Ovary (tissue), 9 donors: ENCODE data around the gene PPP6R1. TPM values are rescaled to one million over a fixed set of nuclear protein-coding genes. Genes with fewer than 3 reads are reported as not detected.

Source experiments
- DNase-seq, 5 donors: peaks; one replicate each; pipeline ENCODE4 v3.0.0-alpha.2; 2019 to 2020
- H3K27ac ChIP-seq, 2 donors: fragments of 200-600 bp; one replicate each; pipeline versions ENCODE4 v1.5.1 to v1.8.0; 2019 to 2022
- H3K27me3 ChIP-seq: fragments of 200-600 bp; one replicate; pipeline ENCODE4 v1.8.0; 2022
- H3K36me3 ChIP-seq: fragments of 200-600 bp; sonication (generic); one replicate; pipeline ENCODE4 v1.5.1; 2019
- H3K4me1 ChIP-seq: one replicate; pipeline ENCODE4 v1.8.1; 2013; ENCODE audit warnings: mild to moderate bottlenecking, moderate library complexity; ENCODE audit not compliant: insufficient read depth
- H3K4me3 ChIP-seq: fragments of 200-600 bp; sonication (generic); one replicate; pipeline ENCODE4 v1.5.1; 2017
- H3K9me3 ChIP-seq, 2 donors: fragments of 200-600 bp in 1 of 2; sonication (generic) in 1 of 2; one replicate each; pipeline versions ENCODE4 v1.5.1 to v1.8.1; 2013 to 2019; ENCODE audit warnings: mild to moderate bottlenecking in 1 of 2, moderate library complexity in 1 of 2
- CTCF ChIP-seq, 3 donors: fragments of 450-650 bp in 2 of 3; fragments of 200-600 bp in 1 of 3; IDR thresholded peaks; one replicate each; pipeline versions ENCODE4 v1.5.1 to v1.8.0; 2016 to 2022; ENCODE audit warnings: antibody characterized with exemption in 3 of 3, mild to moderate bottlenecking in 1 of 3
- EP300 ChIP-seq: sonication (generic); formaldehyde crosslinking; IDR thresholded peaks from one replicate; pipeline ENCODE4 v1.6.1; 2017; ENCODE audit warnings: antibody characterized with exemption
- POLR2A ChIP-seq: fragments of 450-650 bp; IDR thresholded peaks from one replicate; pipeline ENCODE4 v1.6.1; 2017; ENCODE audit warnings: antibody characterized with exemption, mild to moderate bottlenecking, moderate library complexity
- WGBS, 3 donors: extraction: QIAGEN DNeasy Blood & Tissue Kit in 1 of 3; methylation state at CpG; one replicate each; pipeline versions ENCODE4 v1.1.5 to v1.1.7; 2013 to 2017; 5-methylcytosine and 5-hydroxymethylcytosine counted together
- intact Hi-C, 4 donors: fragments of 100-400 bp; cut with DNase I; formaldehyde crosslinking; loops; one replicate each; pipeline versions ENCODE4 v1.11.0 to v1.15.1; 2022 to 2023
- polyA plus RNA-seq, 2 donors: library from polyadenylated mRNA; stranded (reverse); fragments of 200-250 nt in 1 of 2; fragments of 350-450 nt in 1 of 2; fragmentation: Illumina TruSeq in 1 of 2; extraction: RNeasy Lipid Tissue Mini Kit (QIAGEN cat#74804) in 1 of 2; gene quantifications; one replicate each; pipeline ENCODE4 v1.2.3, GENCODE V29; 2013 to 2014
- total RNA-seq, 7 donors: library from RNA; depleted of rRNA in 2 of 7; stranded (reverse); fragments of >200 nt in 2 of 7; fragmentation: NEBNext Ultra II Directional in 3 of 7; extraction: Animal tissue kit (Norgen Biotek cat#: 25700) in 3 of 7; gene quantifications; one replicate each; pipeline versions ENCODE4 v1.1.0 to v1.2.4, GENCODE V29; 2016 to 2023
- donor health status: DM: no; HTN: no; CAD: no; lungs with moderate emphysema.
- donor health status: DM: no; HTN: no; CAD: no.
- donor health status: Bipolar disorder and iron deficiency.
- donor health status: DM: yes; HTN: yes; CAD: no.
- donor health status: DM: no; HTN: no; CAD: no.
- donor health status: DM: yes; HTN: yes; CAD: no.

Gene PPP6R1
- total and polyA plus RNA-seq, 9 donors = 14.1 to 52.2 (median 42.9) TPM

- H3K36me3 ChIP-seq = no peaks in the 10 kb centered on the region
- H3K4me1 ChIP-seq = no peaks in the 10 kb centered on the region
- intact Hi-C loops = no loop called here
- H3K4me3 ChIP-seq = no peak overlapping the region
- no peaks in the 10 kb centered on the region for H3K9me3 ChIP-seq
- no peak overlapping the region for H3K27ac ChIP-seq
- no peak for DNase-seq
- H3K27me3 ChIP-seq = no peaks in the 10 kb centered on the region
- TF ChIP-seq EP300 (no peak), CTCF (IDR thresholded peaks at IDR 0.05) (no peak), POLR2A (no peak)
- 82 to 88% (median 87%) methylated on average over 5 of the region's 5 CpGs for WGBS, 3 donors
Measured at GRCh38 chr19:55232986-55233385, 25.8 kb downstream of the PPP6R1 start.

- no peaks in the 10 kb centered on the region for H3K9me3 ChIP-seq
- TF ChIP-seq POLR2A (no peak), EP300 (no peak), CTCF (IDR thresholded peaks at IDR 0.05) (no peak)
- DNase-seq = no peak
- H3K27ac ChIP-seq = no peak overlapping the region
- no peaks in the 10 kb centered on the region for H3K4me1 ChIP-seq
- no peaks in the 10 kb centered on the region for H3K27me3 ChIP-seq
- intact Hi-C loops = no loop called here
- WGBS, 3 donors = 83 to 86% (median 85%) methylated on average over 12 of the region's 12 CpGs
- no peaks in the 10 kb centered on the region for H3K36me3 ChIP-seq
- H3K4me3 ChIP-seq = no peak overlapping the region
Measured at GRCh38 chr19:55232286-55232602, 26.6 kb downstream of the PPP6R1 start.

GRCh38 chr19:55231391-55232285 lies 27.2 kb downstream of the PPP6R1 start:
- no peak overlapping the region for H3K4me3 ChIP-seq
- intact Hi-C loops = no loop called here
- H3K36me3 ChIP-seq = no peaks in the 10 kb centered on the region
- H3K4me1 ChIP-seq = no peaks in the 10 kb centered on the region
- DNase-seq = no peak
- TF ChIP-seq POLR2A = no peak
- no peak for TF ChIP-seq CTCF (IDR thresholded peaks at IDR 0.05)
- no peak for TF ChIP-seq EP300
- no peak overlapping the region for H3K27ac ChIP-seq
- WGBS, 3 donors = 85 to 90% (median 88%) methylated on average over 30 of the region's 30 CpGs
- H3K9me3 ChIP-seq = no peaks in the 10 kb centered on the region
- H3K27me3 ChIP-seq = no peaks in the 10 kb centered on the region

GRCh38 chr19:55230780-55231179 lies 28.0 kb downstream of the PPP6R1 start:
- no peaks in the 10 kb centered on the region for H3K9me3 ChIP-seq
- 85 to 88% (median 86%) methylated on average over 11 to 13 of the region's 13 CpGs for WGBS, 3 donors
- TF ChIP-seq EP300 (no peak), POLR2A (no peak), CTCF (IDR thresholded peaks at IDR 0.05) (no peak)

More at GRCh38 chr19:55230780-55231179, 28.0 kb downstream of the PPP6R1 start:
- intact Hi-C loops = no loop called here
- Histone ChIP-seq H3K36me3 (no peaks in the 10 kb centered on the region), H3K27ac (no peak overlapping the region), H3K4me3 (no peak overlapping the region), H3K27me3 (no peaks in the 10 kb centered on the region), H3K4me1 (no peaks in the 10 kb centered on the region)
- no peak for DNase-seq
